ENCODE measurements around the gene ASB3. TPM values are rescaled to one million over a fixed set of nuclear protein-coding genes. Genes with fewer than 3 reads are reported as not detected.

Gene ASB3
- polyA plus RNA-seq, 5 donors = 28.3 to 37.6 (median 33.7) TPM

Other genes starting within 250 kb of the ASB3 start
- gene CHAC2, start 19.1 kb downstream of the ASB3 start, polyA plus RNA-seq (ENCODE audit: insufficient read depth in 1 of 5, insufficient read length in 5 of 5, low replicate concordance in 1 of 5) = 1 to 10 TPM; 1.4 to 3.3 (median 2.1) TPM
- gene ERLEC1, start 91 bp upstream of the ASB3 start, polyA plus RNA-seq (ENCODE audit: insufficient read depth in 1 of 5, insufficient read length in 5 of 5, low replicate concordance in 1 of 5) = 10 to 100 TPM; 56.4 to 62.5 (median 61.3) TPM
- 1 to 10 TPM; 2.8 to 4.6 (median 3.3) TPM for gene GPR75, start 73.0 kb upstream of the ASB3 start, polyA plus RNA-seq (ENCODE audit: insufficient read depth in 1 of 5, insufficient read length in 5 of 5, low replicate concordance in 1 of 5)
- 10 to 100 TPM; 38.5 to 48.9 (median 44.1) TPM for gene PSME4, start 184.0 kb upstream of the ASB3 start, polyA plus RNA-seq (ENCODE audit: insufficient read depth in 1 of 5, insufficient read length in 5 of 5, low replicate concordance in 1 of 5)